IPS-18a (cell line): ENCODE data around the gene EYA4.

Experiments
- H3K27ac ChIP-seq: one replicate; pipeline ENCODE4 v1.5.1; 2013; ENCODE audit warnings: low read length
- H3K27me3 ChIP-seq: one replicate; pipeline ENCODE4 v1.6.1; 2013; ENCODE audit warnings: mild to moderate bottlenecking, low read length; ENCODE audit not compliant: control insufficient read depth, insufficient read depth
- H3K36me3 ChIP-seq: one replicate; pipeline ENCODE4 v1.6.1; 2013; ENCODE audit warnings: low read depth, low read length; ENCODE audit not compliant: control insufficient read depth
- H3K4me1 ChIP-seq: one replicate; pipeline ENCODE4 v1.6.1; 2013; ENCODE audit warnings: low read depth, low read length; ENCODE audit not compliant: control insufficient read depth
- H3K4me3 ChIP-seq: one replicate; pipeline ENCODE4 v1.5.1; 2013; ENCODE audit warnings: low read length
- H3K9ac ChIP-seq: one replicate; pipeline ENCODE4 v1.6.1; 2013; ENCODE audit warnings: mild to moderate bottlenecking, low read length, moderate library complexity
- H3K9me3 ChIP-seq: one replicate; pipeline ENCODE4 v1.6.1; 2013; ENCODE audit warnings: low read depth, low read length; ENCODE audit not compliant: control insufficient read depth

EYA4 gene

GRCh38 chr6:133559926-133560325 is 318.8 kb downstream of the EYA4 start:
- no peak overlapping the region for H3K27ac ChIP-seq
- no peak overlapping the region for H3K9ac ChIP-seq

GRCh38 chr6:133567636-133568035 is 326.5 kb downstream of the EYA4 start:
- H3K27me3 ChIP-seq: no peaks in the 10 kb centered on the region

More at GRCh38 chr6:133559926-133560325, 318.8 kb downstream of the EYA4 start:
- Histone ChIP-seq H3K9me3 (no peaks in the 10 kb centered on the region), H3K4me1 (no peaks in the 10 kb centered on the region), H3K36me3 (no peaks in the 10 kb centered on the region), H3K4me3 (no peak overlapping the region), H3K27me3 (no peaks in the 10 kb centered on the region)

GRCh38 chr6:133568970-133569889 is 328.1 kb downstream of the EYA4 start:
- H3K27me3 ChIP-seq: no peaks in the 10 kb centered on the region

More at GRCh38 chr6:133567636-133568035, 326.5 kb downstream of the EYA4 start:
- Histone ChIP-seq H3K9ac (no peak overlapping the region), H3K4me1 (peaks cover 8% of the 10 kb centered on the region), H3K27ac (no peak overlapping the region), H3K9me3 (no peaks in the 10 kb centered on the region), H3K4me3 (no peak overlapping the region), H3K36me3 (no peaks in the 10 kb centered on the region)

GRCh38 chr6:133571681-133572080 is 330.5 kb downstream of the EYA4 start:
- Histone ChIP-seq H3K36me3 (no peaks in the 10 kb centered on the region), H3K4me3 (no peak overlapping the region), H3K27me3 (no peaks in the 10 kb centered on the region), H3K27ac (no peak overlapping the region), H3K9ac (no peak overlapping the region), H3K4me1 (peaks cover 8% of the 10 kb centered on the region), H3K9me3 (no peaks in the 10 kb centered on the region)

More at GRCh38 chr6:133568970-133569889, 328.1 kb downstream of the EYA4 start:
- Histone ChIP-seq H3K9me3 (no peaks in the 10 kb centered on the region), H3K9ac (peak overlapping the region; percentile 14), H3K36me3 (no peaks in the 10 kb centered on the region), H3K4me1 (peaks cover 8% of the 10 kb centered on the region), H3K4me3 (peak overlapping the region; percentile 51), H3K27ac (no peak overlapping the region)

- H3K4me1 ChIP-seq: no peaks in the 10 kb centered on the region
- H3K27me3 ChIP-seq: no peaks in the 10 kb centered on the region
- no peak overlapping the region for H3K27ac ChIP-seq
- H3K9ac ChIP-seq: no peak overlapping the region
- no peaks in the 10 kb centered on the region for H3K36me3 ChIP-seq
- H3K4me3 ChIP-seq: no peak overlapping the region
- no peaks in the 10 kb centered on the region for H3K9me3 ChIP-seq
These were observed 336.7 kb downstream of the EYA4 start for GRCh38 chr6:133577851-133578250.
